IPS-18a (cell line): ENCODE measurements around the gene ZCCHC7.

Experiments used
- H3K27ac ChIP-seq: one replicate; pipeline ENCODE4 v1.5.1; 2013; ENCODE audit warnings: low read length
- H3K27me3 ChIP-seq: one replicate; pipeline ENCODE4 v1.6.1; 2013; ENCODE audit warnings: mild to moderate bottlenecking, low read length; ENCODE audit not compliant: control insufficient read depth, insufficient read depth
- H3K36me3 ChIP-seq: one replicate; pipeline ENCODE4 v1.6.1; 2013; ENCODE audit warnings: low read depth, low read length; ENCODE audit not compliant: control insufficient read depth
- H3K4me1 ChIP-seq: one replicate; pipeline ENCODE4 v1.6.1; 2013; ENCODE audit warnings: low read depth, low read length; ENCODE audit not compliant: control insufficient read depth
- H3K4me3 ChIP-seq: one replicate; pipeline ENCODE4 v1.5.1; 2013; ENCODE audit warnings: low read length
- H3K9ac ChIP-seq: one replicate; pipeline ENCODE4 v1.6.1; 2013; ENCODE audit warnings: mild to moderate bottlenecking, low read length, moderate library complexity
- H3K9me3 ChIP-seq: one replicate; pipeline ENCODE4 v1.6.1; 2013; ENCODE audit warnings: low read depth, low read length; ENCODE audit not compliant: control insufficient read depth

ZCCHC7 gene

DNA sequence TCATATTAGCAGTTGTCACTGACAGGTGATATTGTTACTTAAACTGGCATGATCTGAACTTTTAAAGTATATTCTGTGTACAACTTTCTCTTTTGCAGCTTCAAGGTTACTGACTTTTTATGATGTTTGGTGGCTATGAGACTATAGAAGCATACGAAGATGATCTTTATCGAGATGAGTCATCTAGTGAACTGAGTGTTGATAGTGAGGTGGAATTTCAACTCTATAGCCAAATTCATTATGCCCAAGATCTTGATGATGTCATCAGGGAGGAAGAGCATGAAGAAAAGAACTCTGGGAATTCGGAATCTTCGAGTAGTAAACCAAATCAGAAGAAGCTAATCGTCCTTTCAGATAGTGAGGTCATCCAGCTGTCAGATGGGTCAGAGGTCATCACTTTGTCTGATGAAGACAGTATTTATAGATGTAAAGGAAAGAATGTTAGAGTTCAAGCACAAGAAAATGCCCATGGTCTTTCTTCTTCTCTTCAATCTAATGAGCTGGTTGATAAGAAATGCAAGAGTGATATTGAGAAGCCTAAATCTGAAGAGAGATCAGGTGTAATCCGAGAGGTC, 5.9 kb downstream of the ZCCHC7 start:
- peaks cover 4% of the 10 kb centered on the region for H3K4me1 ChIP-seq
- no peak overlapping the region for H3K9ac ChIP-seq
- no peak overlapping the region for H3K4me3 ChIP-seq
- no peaks in the 10 kb centered on the region for H3K27me3 ChIP-seq
- H3K27ac ChIP-seq, result no peak overlapping the region
- no peaks in the 10 kb centered on the region for H3K9me3 ChIP-seq
- H3K36me3 ChIP-seq, result peaks cover 20% of the 10 kb centered on the region

DNA sequence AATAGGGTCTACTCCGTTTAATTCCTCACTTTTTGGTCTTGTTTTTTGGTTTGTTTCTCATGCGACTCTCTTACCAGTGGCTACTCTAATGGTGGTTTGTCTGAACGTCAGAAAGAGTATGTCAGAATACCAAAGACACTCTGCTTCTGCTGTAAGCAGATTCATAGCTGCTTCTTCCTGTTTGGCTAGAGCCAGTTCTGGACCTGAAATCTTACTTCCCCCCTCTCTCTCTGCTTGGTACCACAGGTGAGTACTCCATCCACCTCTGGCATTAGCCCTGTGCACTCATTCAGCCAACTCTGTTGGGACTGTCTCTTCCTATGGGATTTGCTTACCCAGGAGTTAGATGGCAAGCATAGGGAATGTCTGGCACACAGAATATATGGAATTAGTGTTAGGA, 6.6 kb downstream of the ZCCHC7 start:
- H3K4me3 ChIP-seq, result no peak overlapping the region

DNA sequence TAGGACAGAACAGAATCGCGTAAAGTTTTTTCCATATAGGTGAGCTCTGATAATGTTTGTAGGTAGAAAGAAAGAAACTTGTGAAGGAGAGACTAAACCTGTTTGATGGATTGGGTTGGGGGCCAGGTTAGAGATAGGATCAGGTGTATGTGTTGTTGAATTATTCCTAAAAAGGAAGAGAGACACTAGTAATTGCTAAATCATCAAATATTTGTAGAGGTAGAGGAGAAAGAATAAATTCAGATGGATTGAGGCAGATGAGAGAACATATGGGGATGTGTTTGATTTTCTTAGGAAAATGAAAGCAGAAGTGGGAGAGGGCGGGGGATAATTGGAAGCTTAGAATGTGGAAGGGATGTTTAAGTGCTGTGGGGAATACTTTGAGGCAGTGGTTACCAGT, 7.7 kb downstream of the ZCCHC7 start:
- Histone ChIP-seq H3K27ac (no peak overlapping the region), H3K4me1 (no peaks in the 10 kb centered on the region), H3K9me3 (no peaks in the 10 kb centered on the region), H3K9ac (no peak overlapping the region), H3K27me3 (no peaks in the 10 kb centered on the region), H3K36me3 (peaks cover 23% of the 10 kb centered on the region), H3K4me3 (no peak overlapping the region)

More for the DNA sequence above, 6.6 kb downstream of the ZCCHC7 start:
- H3K27ac ChIP-seq, result no peak overlapping the region
- H3K9ac ChIP-seq, result no peak overlapping the region
- H3K9me3 ChIP-seq, result no peaks in the 10 kb centered on the region
- peaks cover under 1% of the 10 kb centered on the region for H3K4me1 ChIP-seq
- peaks cover 20% of the 10 kb centered on the region for H3K36me3 ChIP-seq
- H3K27me3 ChIP-seq, result no peaks in the 10 kb centered on the region

DNA sequence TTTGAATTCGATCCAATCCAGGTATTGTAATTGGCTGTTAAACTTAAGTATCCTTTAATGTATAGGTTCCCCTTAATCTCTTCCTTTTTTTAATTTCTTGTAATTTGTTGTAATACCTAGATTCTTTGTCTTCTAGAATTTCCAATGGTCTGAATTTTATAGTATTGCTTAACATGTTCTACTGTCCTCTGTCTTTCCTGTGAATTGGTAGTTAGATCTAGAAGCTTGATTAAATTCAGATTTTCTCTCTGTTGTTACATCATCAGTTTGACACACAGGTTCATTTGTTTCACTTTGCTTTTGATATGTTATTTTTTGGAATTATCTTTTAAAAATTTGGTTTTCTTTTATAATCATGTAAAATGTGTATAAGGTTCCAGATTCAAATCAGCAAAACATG, 13.8 kb downstream of the ZCCHC7 start:
- Histone ChIP-seq H3K4me3 (no peak overlapping the region), H3K36me3 (peaks cover 6% of the 10 kb centered on the region)

DNA sequence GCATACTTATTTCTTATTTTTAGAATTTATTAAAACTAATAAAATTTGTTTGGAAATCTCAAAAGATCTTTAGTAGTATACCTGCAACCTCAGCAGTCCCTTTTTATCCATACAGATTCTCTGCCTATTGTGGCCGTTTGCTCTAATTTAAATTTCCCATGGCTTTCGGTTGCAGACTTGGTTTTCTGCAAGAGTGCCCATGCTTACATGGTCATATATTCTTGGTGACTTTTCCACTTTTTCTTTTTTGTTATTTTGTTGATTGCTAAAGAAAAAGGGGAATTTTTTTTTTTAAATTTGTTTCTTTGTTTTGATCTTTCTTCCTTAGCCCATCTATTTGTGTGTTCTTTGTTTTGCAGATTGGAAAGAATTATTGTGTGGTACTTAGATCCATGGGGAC, 20.6 kb downstream of the ZCCHC7 start:
- Histone ChIP-seq H3K4me3 (no peak overlapping the region), H3K27me3 (no peaks in the 10 kb centered on the region), H3K27ac (no peak overlapping the region), H3K4me1 (peaks cover 38% of the 10 kb centered on the region), H3K9ac (no peak overlapping the region), H3K36me3 (no peaks in the 10 kb centered on the region), H3K9me3 (no peaks in the 10 kb centered on the region)

More for the DNA sequence above, 13.8 kb downstream of the ZCCHC7 start:
- peaks cover 12% of the 10 kb centered on the region for H3K4me1 ChIP-seq
- H3K9me3 ChIP-seq, result no peaks in the 10 kb centered on the region
- no peaks in the 10 kb centered on the region for H3K27me3 ChIP-seq
- H3K9ac ChIP-seq, result no peak overlapping the region
- H3K27ac ChIP-seq, result no peak overlapping the region

DNA sequence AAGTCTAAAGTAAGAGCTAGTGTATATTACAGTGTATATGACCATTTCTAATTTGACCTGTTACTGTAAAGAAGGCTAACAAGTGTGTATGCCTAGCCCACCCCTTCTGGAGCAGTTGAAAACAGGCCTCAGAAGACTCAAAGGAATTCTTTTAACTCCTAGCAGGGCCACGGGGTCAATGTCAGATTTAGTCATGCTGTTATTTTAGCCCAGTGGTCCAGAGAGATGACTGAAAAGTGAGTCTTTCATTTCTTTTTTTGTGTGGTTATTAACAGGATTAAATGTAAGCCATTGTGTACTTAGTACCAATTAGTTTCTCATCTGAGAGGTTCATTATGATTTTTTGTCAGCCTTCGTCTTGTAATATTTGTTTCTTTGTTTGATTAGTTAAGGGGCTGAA, 24.4 kb downstream of the ZCCHC7 start:
- H3K4me3 ChIP-seq, result no peak overlapping the region
- no peaks in the 10 kb centered on the region for H3K27me3 ChIP-seq
- no peaks in the 10 kb centered on the region for H3K9me3 ChIP-seq
- peaks cover 44% of the 10 kb centered on the region for H3K4me1 ChIP-seq
- no peak overlapping the region for H3K9ac ChIP-seq
- no peak overlapping the region for H3K27ac ChIP-seq
- H3K36me3 ChIP-seq, result no peaks in the 10 kb centered on the region

DNA sequence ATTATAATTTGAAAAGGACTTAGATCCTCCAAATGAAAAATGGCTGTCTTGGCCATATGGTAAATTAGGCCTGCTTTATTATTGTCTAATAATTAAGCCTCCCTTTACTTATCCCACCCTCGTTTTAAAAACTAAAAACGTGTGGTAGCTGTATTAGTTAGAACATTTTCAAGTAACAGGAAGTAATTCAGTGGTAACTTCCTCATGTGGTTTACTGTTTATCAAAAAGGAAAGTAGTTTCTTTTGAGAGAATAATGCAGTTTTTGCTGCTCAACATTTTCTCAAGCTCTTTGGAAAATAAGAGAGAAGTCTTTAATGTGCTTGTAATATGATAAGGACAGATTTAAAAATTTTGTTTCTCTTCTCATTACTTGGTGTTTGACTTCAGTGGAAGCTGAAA, 26.0 kb downstream of the ZCCHC7 start:
- Histone ChIP-seq H3K36me3 (no peaks in the 10 kb centered on the region), H3K4me3 (no peak overlapping the region), H3K9me3 (no peaks in the 10 kb centered on the region), H3K4me1 (peaks cover 37% of the 10 kb centered on the region), H3K27me3 (no peaks in the 10 kb centered on the region), H3K27ac (no peak overlapping the region), H3K9ac (no peak overlapping the region)

DNA sequence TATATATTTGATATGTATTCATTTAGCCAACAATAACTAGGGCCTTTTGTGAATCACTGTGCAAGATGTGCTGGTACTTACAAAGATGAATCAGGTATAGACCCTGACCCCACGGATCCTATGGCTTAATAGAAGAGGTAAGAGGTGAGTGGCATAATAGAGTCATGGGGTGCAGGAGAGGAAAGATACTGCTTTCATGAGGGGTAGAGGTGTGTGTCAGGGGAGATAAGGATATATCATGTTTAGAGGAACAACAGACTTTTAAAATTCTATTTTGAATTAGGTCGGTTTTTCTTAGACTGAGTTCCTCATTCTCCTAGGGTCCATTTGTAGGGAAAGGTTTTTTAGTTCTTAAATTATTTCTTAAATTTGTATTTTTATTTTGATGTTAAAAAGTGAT, 27.8 kb downstream of the ZCCHC7 start:
- no peak overlapping the region for H3K9ac ChIP-seq
- H3K27me3 ChIP-seq, result no peaks in the 10 kb centered on the region
- peaks cover 29% of the 10 kb centered on the region for H3K4me1 ChIP-seq
- H3K9me3 ChIP-seq, result no peaks in the 10 kb centered on the region
- H3K27ac ChIP-seq, result no peak overlapping the region
- H3K36me3 ChIP-seq, result peaks cover 3% of the 10 kb centered on the region
- no peak overlapping the region for H3K4me3 ChIP-seq

DNA sequence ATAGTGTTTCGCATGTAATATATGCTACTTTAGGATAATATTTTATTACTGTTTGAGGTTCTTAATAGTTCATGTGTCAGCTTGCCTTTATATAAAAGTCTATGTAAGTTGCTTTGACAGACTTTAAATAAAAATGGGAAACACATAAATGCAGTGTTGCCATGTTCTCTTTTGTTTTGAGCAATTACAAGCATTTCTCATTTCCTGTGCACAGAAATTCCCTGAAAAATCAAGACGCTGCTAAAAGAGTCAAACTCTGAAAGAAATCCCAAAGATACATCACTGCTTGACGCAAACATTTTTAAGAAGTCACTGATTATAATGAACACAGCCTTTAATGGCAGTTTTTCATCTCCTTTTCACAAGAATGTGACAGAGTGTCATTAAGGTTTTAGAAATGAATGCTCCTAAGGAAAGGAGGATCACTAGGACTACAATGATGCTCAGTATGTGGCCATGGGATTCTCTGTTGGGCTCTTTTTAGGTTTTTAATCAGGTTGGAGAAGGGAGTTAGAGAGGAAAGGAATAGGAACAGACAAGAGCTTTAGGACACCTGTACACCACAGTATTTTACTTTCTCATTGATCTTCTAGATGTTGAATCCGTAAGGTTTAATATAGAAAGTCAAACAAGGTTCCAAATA, 29.4 kb downstream of the ZCCHC7 start:
- Histone ChIP-seq H3K9me3 (no peaks in the 10 kb centered on the region), H3K27me3 (no peaks in the 10 kb centered on the region), H3K4me1 (peaks cover 20% of the 10 kb centered on the region), H3K27ac (no peak overlapping the region), H3K4me3 (no peak overlapping the region), H3K36me3 (peaks cover 3% of the 10 kb centered on the region), H3K9ac (no peak overlapping the region)

DNA sequence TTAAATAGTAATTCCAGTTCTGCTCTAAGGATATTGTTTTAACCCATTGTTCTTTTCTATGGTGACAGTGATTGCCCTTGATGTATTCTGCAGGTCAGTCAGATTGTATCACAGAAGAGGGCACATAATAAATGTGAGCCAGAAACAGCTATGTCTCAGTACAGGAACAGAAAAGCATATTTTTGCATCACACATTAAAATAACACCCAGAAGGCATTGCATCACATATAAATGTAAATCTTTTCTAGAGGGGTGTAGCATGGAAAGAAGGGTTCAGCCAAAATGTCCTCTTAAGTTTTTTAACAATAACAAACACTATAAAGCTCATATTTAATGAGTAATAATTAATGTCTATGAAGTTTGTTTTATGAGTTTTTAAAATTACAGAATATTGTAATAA, 30.0 kb downstream of the ZCCHC7 start:
- peaks cover 18% of the 10 kb centered on the region for H3K4me1 ChIP-seq
- peaks cover 3% of the 10 kb centered on the region for H3K36me3 ChIP-seq
- no peaks in the 10 kb centered on the region for H3K27me3 ChIP-seq
- H3K27ac ChIP-seq, result no peak overlapping the region
- H3K9ac ChIP-seq, result no peak overlapping the region
- no peak overlapping the region for H3K4me3 ChIP-seq
- no peaks in the 10 kb centered on the region for H3K9me3 ChIP-seq

DNA sequence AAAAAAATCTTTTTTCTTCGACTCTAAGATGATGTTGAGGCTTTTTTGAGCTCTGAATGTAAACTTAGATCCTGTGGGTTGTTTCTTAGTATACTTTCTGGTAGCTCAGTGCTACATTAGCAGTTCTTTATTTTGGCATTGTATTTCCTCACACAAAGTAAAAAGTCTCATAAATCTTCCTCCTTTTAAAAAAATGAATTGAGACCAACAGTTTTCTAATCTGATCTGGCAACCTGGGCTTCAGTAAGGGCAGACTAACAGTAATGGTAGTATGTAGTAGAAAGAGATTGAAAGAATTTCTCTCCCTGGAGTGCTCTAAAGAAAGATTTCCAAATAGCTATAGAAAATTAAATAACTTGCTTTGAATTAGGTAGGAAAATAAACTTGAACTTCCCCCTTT, 31.4 kb downstream of the ZCCHC7 start:
- H3K4me1 ChIP-seq, result peaks cover 14% of the 10 kb centered on the region
- H3K9ac ChIP-seq, result no peak overlapping the region
- no peak overlapping the region for H3K4me3 ChIP-seq
- H3K27ac ChIP-seq, result no peak overlapping the region
- H3K27me3 ChIP-seq, result no peaks in the 10 kb centered on the region
- H3K36me3 ChIP-seq, result peaks cover 3% of the 10 kb centered on the region
- no peaks in the 10 kb centered on the region for H3K9me3 ChIP-seq

DNA sequence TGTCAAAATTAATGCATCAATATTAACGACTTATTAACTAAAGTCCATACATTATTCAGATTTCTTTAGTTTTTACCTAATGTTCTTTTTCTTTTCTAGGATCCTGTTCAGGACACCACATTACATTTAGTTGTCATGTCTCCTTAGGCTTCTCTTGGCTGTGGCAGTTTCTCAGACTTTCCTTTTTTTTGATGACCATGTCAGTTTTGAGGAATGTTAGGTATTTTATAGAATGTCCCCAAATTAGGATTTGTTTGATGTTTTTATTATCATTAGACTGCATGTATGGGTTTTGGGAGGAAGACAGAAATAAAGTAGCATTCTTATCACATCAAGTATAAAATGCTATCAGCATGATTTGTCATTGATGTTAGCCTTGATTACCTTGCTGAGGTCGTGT, 32.0 kb downstream of the ZCCHC7 start:
- no peaks in the 10 kb centered on the region for H3K9me3 ChIP-seq
- H3K4me3 ChIP-seq, result no peak overlapping the region
- peak overlapping the region; percentile 24 for H3K27ac ChIP-seq
- H3K36me3 ChIP-seq, result peaks cover 3% of the 10 kb centered on the region
- H3K27me3 ChIP-seq, result no peaks in the 10 kb centered on the region
- peaks cover 14% of the 10 kb centered on the region for H3K4me1 ChIP-seq
- H3K9ac ChIP-seq, result no peak overlapping the region
